ENCODE measurements around the gene CHD5.

CHD5 gene

GRCh38 chr1:6111991-6112689, 68.0 kb downstream of the CHD5 start:
- no peak for DNase-seq (ENCODE audit: low read depth)

GRCh38 chr1:6111571-6111970, 68.5 kb downstream of the CHD5 start:
- DNase-seq (ENCODE audit: low read depth): no peak

DNA sequence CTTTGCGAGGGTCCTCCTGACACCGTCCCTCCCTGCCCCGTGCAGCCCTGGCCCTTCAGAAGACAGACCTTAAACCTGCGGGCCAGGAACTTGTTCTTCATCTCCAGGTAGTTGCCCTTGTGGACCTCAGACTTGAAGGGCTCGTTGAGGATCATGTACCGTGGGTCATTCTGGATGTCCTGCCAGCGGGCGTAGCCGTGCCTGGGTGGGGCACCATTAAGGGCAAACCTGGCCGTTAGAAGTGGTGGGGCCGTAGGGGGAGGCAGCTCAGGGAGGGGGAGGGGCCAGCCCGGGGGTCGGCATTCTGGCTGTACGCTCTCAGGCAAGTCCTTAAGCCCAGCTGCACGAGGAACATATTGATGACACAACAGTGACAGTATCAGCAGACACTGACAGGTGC, 69.8 kb downstream of the CHD5 start:
- no peak for DNase-seq (ENCODE audit: low read depth)

DNA sequence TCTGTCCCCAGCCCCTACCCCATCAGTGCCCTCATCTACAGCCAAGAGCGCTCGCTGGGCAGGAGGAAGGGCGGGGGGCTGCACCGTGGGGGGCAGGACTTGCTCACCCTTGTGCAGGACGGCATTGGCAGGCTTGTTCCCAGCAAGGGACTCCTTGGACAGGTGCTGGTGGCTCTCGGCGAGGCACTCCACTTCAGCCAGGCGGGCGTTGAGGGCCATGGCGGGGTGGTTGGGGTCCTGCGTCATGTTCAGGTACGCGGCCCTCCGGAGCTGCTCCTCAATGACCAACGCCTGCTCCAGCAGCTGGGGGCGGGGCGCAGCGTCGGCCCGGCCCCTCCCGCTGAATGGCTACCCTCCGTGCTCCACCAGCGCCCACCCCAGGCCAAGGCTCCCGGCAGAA, 70.4 kb downstream of the CHD5 start:
- no peak for DNase-seq (ENCODE audit: low read depth)

DNA sequence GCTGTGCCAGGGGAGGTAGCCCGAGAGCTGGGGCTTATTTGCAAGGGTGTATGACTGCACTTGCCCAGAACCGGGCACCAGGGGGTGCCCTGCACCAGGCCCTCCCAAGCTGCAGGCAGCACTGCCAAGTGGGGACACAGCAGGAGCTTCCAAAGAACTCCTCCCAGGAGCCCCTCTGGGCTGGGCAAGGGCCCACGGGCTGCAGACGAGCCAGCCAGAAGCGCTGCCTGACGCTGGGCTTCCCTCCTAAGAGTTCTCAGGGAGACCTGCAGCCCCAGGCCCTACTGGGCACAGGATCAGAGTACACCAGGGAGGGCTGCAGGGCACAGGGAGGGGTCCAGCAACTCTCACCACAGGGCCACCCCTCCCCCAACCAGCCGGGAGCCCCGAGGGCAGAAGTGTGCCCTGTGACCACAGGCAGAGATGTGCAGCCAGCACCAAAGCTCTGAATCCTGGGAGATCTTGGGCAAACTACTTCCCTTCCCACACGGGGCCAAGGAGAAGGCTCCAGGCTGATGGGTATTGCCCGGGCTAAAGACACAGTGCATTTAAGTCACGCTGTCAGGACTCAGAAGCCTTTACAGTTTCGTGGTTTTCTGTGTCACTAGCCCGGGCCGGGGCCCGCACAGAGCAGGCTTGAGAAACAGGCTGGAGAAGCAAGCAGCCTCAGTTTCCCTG, 71.0 kb downstream of the CHD5 start:
- DNase-seq (ENCODE audit: low read depth): no peak

DNA sequence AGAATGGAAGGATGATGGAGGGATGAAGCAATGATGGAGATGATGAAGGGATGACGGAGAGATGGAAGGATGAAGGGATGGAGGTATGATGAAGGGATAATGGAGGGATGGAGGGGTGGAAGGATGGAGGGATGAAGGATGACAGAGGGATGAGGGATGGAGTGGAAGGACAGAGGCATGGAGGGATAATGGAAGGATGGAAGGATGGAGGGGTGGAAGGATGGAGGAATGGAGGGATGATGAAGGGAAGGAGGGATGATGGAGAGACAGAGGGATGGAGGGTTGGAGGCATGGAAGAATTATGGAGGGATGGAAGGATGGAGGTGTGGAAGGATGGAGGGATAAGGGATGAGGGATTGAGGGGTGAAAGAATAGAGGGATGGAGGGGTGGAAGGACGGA, 71.6 kb downstream of the CHD5 start:
- no peak for DNase-seq (ENCODE audit: low read depth)

GRCh38 chr1:6107409-6108356, 72.4 kb downstream of the CHD5 start:
- no peak for DNase-seq (ENCODE audit: low read depth)

- no peak for DNase-seq (ENCODE audit: low read depth)
Measured at GRCh38 chr1:6106977-6107376, 73.1 kb downstream of the CHD5 start.

- DNase-seq (ENCODE audit: low read depth): no peak
Measured at GRCh38 chr1:6106321-6106731, 73.8 kb downstream of the CHD5 start.

DNA sequence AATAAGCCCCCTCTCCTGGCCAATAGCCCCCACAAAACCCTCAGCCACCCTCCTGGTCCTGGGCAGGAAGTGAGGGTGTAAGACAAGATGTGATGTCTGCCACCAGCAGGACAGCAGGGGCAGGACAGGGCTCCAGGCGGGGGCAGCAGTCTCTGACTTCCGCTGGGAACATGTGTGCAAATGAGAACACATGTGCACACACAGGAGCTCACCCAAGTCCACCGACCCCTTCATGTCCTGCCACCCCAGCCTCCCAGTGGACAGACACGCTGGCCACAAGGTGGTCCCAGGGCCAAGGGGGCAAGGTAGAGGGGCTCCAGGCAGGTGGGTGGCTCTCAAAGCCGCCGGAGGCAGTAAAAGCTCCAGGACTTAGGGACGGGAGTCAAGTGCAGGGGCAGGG, 74.4 kb downstream of the CHD5 start:
- DNase-seq (ENCODE audit: low read depth): no peak

GRCh38 chr1:6105218-6105679, 74.9 kb downstream of the CHD5 start:
- DNase-seq (ENCODE audit: low read depth): no peak

GRCh38 chr1:6104631-6105030, 75.5 kb downstream of the CHD5 start:
- DNase-seq (ENCODE audit: low read depth): no peak

- no peak for DNase-seq (ENCODE audit: low read depth)
Measured at GRCh38 chr1:6103854-6104530, 76.1 kb downstream of the CHD5 start.

GRCh38 chr1:6103111-6103853, 76.8 kb downstream of the CHD5 start:
- DNase-seq (ENCODE audit: low read depth): no peak

DNA sequence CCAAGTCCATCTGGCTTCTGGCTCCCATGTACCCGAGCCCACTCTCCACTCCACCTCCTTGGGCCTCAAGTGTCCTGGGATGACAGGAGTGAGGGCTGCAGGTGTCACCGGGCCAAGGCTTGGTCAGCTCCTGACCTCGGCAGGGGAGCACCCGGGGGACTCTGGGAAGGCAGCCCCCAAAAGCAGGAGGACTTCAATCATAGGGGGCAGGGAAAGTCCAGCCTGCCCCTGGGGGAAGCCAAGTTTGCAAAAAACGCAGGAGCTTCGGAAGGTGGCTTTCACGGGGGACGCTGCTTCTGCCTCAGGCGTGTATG, 77.6 kb downstream of the CHD5 start:
- no peak for DNase-seq (ENCODE audit: low read depth)

DNA sequence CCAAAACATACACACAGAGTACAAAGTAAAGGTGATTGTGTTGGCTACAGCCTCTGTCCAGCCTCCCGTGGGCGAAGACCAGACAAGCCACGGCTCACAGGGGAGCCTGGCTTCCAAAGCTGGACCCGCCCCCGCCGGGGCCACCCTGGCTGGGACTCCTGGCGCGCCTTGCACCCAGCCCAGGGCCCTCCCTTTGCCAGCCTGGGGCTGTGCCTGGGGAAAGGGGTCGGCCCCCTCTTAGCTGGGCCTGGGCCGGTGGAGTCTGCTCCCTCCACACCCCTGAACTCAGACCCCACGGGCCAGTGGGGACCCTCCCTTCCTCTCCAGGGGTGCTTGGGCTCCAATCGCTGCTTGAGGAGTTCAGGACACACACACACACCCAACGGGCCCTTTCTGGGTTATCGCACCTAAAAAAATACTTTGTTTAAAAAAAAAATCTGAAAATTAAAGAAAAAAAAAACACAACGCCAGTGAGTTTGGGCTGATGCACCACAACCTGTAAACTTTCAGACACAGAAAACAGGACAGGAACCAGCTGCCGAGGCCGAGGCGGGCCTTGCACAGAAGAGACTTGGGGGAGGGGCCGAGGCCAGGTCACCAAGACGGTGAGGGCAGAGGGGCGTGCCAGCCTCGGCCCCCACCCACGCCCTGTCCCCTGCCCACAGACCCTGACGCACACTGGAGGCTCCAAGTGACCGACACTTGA, 78.1 kb downstream of the CHD5 start:
- no peak for DNase-seq (ENCODE audit: low read depth)

GRCh38 chr1:6100861-6101783, 79.0 kb downstream of the CHD5 start:
- no peak for DNase-seq (ENCODE audit: low read depth)

- DNase-seq (ENCODE audit: low read depth): no peak
Measured at GRCh38 chr1:6099787-6100765, 80.0 kb downstream of the CHD5 start.

DNA sequence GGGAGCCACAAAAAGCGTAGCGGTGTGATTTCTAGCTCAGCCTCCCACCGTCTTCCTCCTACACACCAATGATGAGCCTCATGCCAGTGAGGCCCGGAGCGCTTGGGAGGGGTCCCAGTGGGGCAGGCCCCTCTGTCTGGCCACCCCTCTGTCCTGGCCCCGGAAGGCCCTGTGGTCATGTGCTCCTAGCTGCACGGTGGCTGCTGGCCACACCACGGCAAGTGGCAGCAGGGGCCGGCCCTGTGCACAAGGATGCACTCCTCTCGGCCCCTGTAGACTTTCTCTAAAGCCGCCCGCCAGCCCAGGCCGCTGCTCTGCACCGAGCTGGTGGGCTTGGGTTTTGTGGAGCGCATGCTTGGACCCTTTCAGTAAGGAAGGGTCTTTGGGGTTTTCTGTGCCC, 80.8 kb downstream of the CHD5 start:
- DNase-seq (ENCODE audit: low read depth): no peak

All from stimulated activated CD8-positive, alpha-beta memory T cell treated with anti-CD3 and anti-CD28 coated beads, Interleukin-7, amount 100 ng/mL, for 24 hours (primary cell).